Omental fat pad (tissue), 4 donors: ENCODE measurements around the gene KCNE1. TPM values are rescaled to one million over a fixed set of nuclear protein-coding genes. Genes with fewer than 3 reads are reported as not detected.
A peak's percentile ranks its signal among the peaks of the same experiment; 100 is the strongest.

Source experiments
- ATAC-seq: fragments of 150-250 bp; one replicate; pipeline ENCODE4 v1.9.1; 2016; ENCODE audit warnings: mild to moderate bottlenecking, moderate library complexity; ENCODE audit not compliant: low FRiP score
- DNase-seq: peaks from one replicate; pipeline ENCODE4 v3.0.0-alpha.2; 2019; ENCODE audit warnings: low spot score
- total RNA-seq, 4 donors: library from RNA; depleted of rRNA; stranded (reverse); fragments of >200 nt; gene quantifications; one replicate each; pipeline ENCODE4 v1.1.0, GENCODE V29; 2016
- TF ChIP-seq, protein P1 (sequence below), 3 donors: fragments of 450-650 bp; IDR thresholded peaks; one replicate each; pipeline ENCODE4 v1.5.1; 2016 to 2017; ENCODE audit warnings: antibody characterized with exemption in 3 of 3, mild to moderate bottlenecking in 3 of 3, moderate library complexity in 2 of 3

Gene KCNE1
- total RNA-seq, 4 donors from 2014 or later, result 3.2 to 14.8 (median 12.1) TPM

DNA sequence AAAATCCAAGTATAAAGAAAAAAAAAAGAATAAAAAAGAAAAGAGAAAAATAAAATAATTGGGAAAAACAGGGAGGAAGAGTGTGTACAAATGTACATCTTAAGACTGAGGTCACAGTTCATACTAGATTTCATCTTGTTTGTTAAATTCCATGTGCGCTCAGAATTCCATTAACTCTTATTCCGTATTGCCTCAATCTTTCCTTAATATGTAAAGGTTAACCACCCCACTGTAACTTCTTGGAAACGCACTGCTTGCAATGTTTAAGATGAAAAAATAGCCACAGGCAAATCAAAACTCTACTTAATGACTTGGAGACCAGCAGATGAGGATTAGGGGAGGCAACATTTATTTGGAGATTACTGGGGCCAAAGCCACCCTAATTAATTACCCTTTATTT is 23.9 kb upstream of the KCNE1 start:
- no peak for DNase-seq
- ATAC-seq, result no peak
- TF ChIP-seq, protein P1, sequence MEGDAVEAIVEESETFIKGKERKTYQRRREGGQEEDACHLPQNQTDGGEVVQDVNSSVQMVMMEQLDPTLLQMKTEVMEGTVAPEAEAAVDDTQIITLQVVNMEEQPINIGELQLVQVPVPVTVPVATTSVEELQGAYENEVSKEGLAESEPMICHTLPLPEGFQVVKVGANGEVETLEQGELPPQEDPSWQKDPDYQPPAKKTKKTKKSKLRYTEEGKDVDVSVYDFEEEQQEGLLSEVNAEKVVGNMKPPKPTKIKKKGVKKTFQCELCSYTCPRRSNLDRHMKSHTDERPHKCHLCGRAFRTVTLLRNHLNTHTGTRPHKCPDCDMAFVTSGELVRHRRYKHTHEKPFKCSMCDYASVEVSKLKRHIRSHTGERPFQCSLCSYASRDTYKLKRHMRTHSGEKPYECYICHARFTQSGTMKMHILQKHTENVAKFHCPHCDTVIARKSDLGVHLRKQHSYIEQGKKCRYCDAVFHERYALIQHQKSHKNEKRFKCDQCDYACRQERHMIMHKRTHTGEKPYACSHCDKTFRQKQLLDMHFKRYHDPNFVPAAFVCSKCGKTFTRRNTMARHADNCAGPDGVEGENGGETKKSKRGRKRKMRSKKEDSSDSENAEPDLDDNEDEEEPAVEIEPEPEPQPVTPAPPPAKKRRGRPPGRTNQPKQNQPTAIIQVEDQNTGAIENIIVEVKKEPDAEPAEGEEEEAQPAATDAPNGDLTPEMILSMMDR (IDR thresholded peaks at IDR 0.05), result no peak

DNA sequence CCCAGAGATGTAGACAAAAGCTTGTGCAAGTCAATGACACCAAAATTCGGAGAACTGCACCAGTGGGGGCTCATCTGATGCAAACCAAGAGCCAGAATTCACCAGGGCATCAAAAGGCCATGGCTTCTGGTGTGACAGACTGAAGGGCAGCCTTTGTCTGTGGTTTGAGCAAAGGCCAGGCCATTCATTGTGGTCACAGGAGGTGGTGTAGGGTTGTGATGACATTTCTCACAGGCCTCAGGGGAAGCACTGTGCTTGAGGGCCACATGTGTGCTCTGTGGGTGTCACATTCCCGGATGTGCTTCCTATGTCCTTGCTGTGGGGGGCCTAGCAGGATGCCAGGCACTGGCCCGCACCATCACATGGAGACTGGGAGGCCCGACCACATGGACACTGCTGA is 22.5 kb upstream of the KCNE1 start:
- TF ChIP-seq, protein P1 (IDR thresholded peaks at IDR 0.05), result no peak
- DNase-seq, result no peak
- ATAC-seq, result no peak

DNA sequence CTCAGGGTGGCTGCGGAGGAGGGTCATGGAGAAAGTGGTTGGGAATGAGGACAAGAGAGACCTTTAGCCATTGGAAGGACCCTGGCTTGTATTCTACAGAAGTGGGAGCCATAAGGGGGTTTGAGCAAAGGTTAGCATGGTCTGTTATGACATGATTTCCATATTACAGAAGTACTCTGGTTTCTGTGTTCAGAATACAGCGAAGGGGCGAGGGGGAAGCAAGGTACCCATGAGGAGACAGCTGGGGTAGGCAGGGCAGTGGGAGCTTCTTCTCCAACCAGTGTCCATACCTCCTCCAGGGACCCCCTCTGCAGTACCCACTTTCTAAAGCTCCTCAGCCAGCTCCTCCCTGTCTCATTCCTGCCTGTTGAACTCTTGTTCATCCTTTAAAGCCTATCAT is 21.9 kb upstream of the KCNE1 start:
- DNase-seq, result no peak
- ATAC-seq, result no peak
- TF ChIP-seq, protein P1 (IDR thresholded peaks at IDR 0.05), result no peak

DNA sequence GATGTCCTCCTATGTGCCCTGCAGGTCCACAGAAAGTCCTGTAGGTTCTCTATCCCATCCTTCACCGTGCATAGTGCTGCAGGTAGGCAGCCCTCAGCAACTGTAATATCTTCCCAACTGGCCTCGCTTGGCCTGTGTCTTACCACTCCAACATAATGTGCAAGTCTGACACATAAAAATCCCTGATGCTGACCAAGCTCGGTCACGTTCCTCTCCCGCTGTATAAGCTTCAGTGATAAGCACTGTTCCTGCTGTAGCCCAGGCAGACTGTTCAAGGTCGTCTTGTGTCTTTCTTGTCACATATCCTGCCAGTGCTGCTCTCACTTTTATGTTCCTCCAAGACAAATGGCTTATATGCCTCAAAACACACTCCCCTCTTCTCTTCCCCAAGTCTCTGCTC is 19.4 kb upstream of the KCNE1 start:
- TF ChIP-seq, protein P1 (IDR thresholded peaks at IDR 0.05), result no peak
- ATAC-seq (no peak), DNase-seq (no peak)

DNA sequence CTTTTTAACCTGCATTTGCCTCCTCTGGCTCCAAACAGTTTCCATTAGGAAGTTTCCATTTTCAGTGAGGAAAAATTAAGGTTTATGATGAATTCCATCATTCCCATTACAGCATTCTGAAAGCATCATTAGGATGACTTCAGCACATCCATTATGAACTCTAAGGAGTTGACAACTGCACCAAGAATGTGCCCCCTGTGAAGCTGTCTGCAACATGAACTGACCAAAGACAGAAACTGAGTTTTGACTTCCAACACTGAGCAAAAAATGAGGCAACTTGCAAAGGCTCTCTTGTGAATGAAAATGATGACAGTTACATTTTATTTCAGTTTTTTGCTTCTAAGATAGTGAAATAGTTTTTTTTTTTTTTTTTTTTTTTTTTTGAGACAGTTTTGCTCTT is 18.3 kb upstream of the KCNE1 start:
- ATAC-seq, result no peak
- no peak for DNase-seq
- TF ChIP-seq, protein P1 (IDR thresholded peaks at IDR 0.05), result no peak

DNA sequence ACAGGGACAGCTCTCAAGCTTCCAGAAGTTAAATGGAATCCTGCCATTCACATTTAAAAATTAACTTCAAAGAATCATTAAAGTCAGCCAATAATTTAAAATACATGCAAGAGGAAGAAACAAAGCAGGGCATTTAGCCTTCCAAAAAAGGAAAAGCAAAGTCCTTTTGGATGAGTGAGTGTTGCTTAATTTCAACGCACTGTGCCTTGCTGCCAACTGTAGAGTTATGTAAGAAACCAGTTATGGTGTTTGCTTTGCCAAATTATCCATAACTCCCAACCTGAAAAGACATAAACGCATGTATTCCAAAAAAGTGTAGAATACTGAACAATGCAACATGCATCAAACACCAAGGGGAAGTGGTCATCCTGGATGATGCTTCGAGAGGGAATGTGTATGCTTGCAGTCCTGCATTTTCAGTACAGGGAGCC is 16.1 kb upstream of the KCNE1 start:
- TF ChIP-seq, protein P1 (IDR thresholded peaks at IDR 0.05), result no peak
- ATAC-seq (no peak), DNase-seq (no peak)

DNA sequence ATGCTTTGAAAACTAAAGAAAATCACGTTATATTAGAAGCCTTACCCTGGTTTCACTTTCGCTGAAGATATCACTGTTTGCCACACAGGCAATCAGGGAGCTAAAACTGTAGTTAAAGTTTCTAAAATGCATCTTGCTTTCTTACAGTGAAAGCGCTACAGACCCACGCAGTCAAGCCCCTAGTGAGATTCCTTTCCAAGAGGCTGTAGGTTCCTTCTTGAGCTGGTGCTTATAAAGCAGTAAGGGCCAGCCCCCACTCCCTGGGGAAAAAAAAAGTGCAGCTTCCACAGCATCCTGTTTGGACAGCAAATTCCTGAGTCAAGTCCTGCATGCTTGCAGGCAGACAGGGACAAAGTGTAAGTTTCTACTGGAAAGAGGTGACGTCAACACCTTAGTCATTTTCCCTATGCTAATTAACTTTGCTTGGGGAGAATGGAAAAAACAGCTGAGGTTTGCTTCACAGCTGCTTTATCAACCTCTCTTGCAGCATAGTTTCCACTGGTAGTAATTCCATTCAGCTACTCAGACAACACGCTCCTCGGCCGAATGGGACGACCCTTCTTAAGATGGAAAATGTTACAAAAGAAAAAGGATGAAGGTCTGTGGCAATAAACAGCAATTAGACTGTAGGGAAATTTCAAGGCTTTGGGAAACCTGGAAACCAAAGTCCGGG is 14.7 kb upstream of the KCNE1 start:
- DNase-seq, result peak; percentile 48

More for the DNA sequence above, 14.7 kb upstream of the KCNE1 start:
- peak; percentile 90 for ATAC-seq
- TF ChIP-seq, protein P1 (IDR thresholded peaks at IDR 0.05), result no peak
